Measurements from ENCODE around the gene HOXB9. TPM values are rescaled to one million over a fixed set of nuclear protein-coding genes. Genes with fewer than 3 reads are reported as not detected.
A peak's percentile ranks its signal among the peaks of the same experiment; 100 is the strongest.

HOXB9 gene
- total RNA-seq, 1 experiment from 2014 or later: not detected

DNA sequence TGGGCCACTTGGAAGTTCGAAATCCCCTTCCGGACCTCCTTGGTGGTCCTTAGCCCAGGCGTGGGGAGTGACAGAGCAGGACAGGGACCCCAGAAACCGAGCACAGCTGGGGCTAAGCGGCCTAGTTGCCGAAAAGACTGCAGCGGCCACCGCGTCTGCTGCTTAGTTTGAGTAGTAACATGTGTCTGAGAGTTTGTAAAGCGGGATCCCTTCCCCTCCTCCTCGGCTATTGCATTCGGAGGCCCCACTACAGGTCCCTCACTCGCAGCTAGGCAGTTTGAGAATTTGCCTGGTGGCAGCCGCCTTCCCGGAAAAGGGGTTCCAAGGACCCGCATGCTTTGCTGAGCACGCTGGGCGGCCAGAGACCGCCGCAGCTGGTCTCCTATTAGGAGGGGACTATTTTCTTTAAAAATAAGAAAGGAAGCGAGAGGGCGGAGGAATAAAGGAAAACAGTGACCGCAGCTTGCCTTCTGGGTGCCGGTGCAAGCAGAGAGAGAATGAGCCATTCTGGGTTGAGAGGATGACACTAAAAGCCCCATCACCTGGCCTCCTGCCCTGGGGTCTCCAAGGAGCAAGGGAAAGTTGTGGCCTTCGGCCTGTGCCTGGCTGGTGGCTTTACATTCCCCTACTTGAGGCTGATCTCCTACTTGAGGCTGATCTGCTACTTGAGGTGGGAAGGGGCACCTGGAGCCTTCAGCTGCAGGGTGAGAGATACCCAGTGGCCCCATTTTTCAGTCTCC is 31.4 kb downstream of the HOXB9 start:
- H2BK120ac ChIP-seq (ENCODE audit: low read depth, low read length, poor library complexity, severe bottlenecking): no peak overlapping the region
- H2AFZ ChIP-seq (ENCODE audit: low read length): no peak overlapping the region
- H3K18ac ChIP-seq (ENCODE audit: insufficient read length, low read depth, low read length): no peak overlapping the region
- Mint-ChIP-seq H3K27me3 (ENCODE audit: low read depth) (peaks cover 100% of the 10 kb centered on the region), H3K27ac (no peak overlapping the region), H3K4me3 (no peak overlapping the region), H3K4me1 (peaks cover 8 to 36% of the 10 kb centered on the region in 2 experiments), H3K36me3 (ENCODE audit: insufficient read depth in 1 of 3, low read depth in 3 of 3) (no peaks in the 10 kb centered on the region), H3K9me3 (peaks cover 4 to 21% of the 10 kb centered on the region in 2 experiments; a peak in 2 of 5 replicates)
- no peaks in the 10 kb centered on the region for H3K9me3 ChIP-seq (ENCODE audit: control insufficient read depth, low read depth, low read length)
- no peak overlapping the region for H2BK15ac ChIP-seq (ENCODE audit: low read depth, low read length)
- H3K23me2 ChIP-seq (ENCODE audit: insufficient read length, low read depth, low read length, poor library complexity, severe bottlenecking): no peaks in the 10 kb centered on the region
- TF ChIP-seq, protein P1, sequence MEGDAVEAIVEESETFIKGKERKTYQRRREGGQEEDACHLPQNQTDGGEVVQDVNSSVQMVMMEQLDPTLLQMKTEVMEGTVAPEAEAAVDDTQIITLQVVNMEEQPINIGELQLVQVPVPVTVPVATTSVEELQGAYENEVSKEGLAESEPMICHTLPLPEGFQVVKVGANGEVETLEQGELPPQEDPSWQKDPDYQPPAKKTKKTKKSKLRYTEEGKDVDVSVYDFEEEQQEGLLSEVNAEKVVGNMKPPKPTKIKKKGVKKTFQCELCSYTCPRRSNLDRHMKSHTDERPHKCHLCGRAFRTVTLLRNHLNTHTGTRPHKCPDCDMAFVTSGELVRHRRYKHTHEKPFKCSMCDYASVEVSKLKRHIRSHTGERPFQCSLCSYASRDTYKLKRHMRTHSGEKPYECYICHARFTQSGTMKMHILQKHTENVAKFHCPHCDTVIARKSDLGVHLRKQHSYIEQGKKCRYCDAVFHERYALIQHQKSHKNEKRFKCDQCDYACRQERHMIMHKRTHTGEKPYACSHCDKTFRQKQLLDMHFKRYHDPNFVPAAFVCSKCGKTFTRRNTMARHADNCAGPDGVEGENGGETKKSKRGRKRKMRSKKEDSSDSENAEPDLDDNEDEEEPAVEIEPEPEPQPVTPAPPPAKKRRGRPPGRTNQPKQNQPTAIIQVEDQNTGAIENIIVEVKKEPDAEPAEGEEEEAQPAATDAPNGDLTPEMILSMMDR (conservative IDR thresholded peaks at IDR 0.05): no peak
- H2BK5ac ChIP-seq (ENCODE audit: insufficient read length, low read length): no peak overlapping the region
- H3K27ac ChIP-seq (ENCODE audit: insufficient read length, low read depth, low read length): no peak overlapping the region
- no peaks in the 10 kb centered on the region for H4K20me1 ChIP-seq (ENCODE audit: control insufficient read depth, insufficient read depth, insufficient read length)
- peaks cover 99% of the 10 kb centered on the region for H3K27me3 ChIP-seq (ENCODE audit: insufficient read depth, low read length)
- no peak overlapping the region for H3K4ac ChIP-seq (ENCODE audit: low read depth, low read length)
- H3K4me1 ChIP-seq (ENCODE audit: insufficient read depth, low read length): no peaks in the 10 kb centered on the region
- no peak overlapping the region for H3T11ph ChIP-seq (ENCODE audit: low read length)
- no CpG with 5 or more reads among the region's 25 CpGs for WGBS (ENCODE audit: extremely low coverage, insufficient read length, low lambda C conversion rate)
- no peak overlapping the region for H3K14ac ChIP-seq (ENCODE audit: insufficient read depth, low read length)
- H4K91ac ChIP-seq (ENCODE audit: insufficient read length, low read depth, low read length): no peak overlapping the region
- no peaks in the 10 kb centered on the region for H3K79me1 ChIP-seq (ENCODE audit: insufficient read depth, low read depth, low read length, poor library complexity, severe bottlenecking)
- H2AK5ac ChIP-seq (ENCODE audit: insufficient read length, low read length): no peak overlapping the region
- no peak overlapping the region for H3K9ac ChIP-seq (ENCODE audit: extremely low read depth, insufficient read length, low read length)
- no peak overlapping the region for H4K5ac ChIP-seq (ENCODE audit: insufficient read length, low read depth, low read length)
- no peak overlapping the region for H3K56ac ChIP-seq (ENCODE audit: insufficient read length, low read depth, low read length)
- H3K4me2 ChIP-seq (ENCODE audit: insufficient read depth, insufficient read length, low read length): peak overlapping the region; percentile 33
- no peak overlapping the region for H2BK20ac ChIP-seq (ENCODE audit: low read depth, low read length, poor library complexity, severe bottlenecking)
- H3K79me2 ChIP-seq (ENCODE audit: insufficient read depth, low read length): no peaks in the 10 kb centered on the region
- no peak overlapping the region for H3K23ac ChIP-seq (ENCODE audit: insufficient read length, low read depth, low read length)
- no peak overlapping the region for H4K8ac ChIP-seq (replicated peaks; ENCODE audit: insufficient read length, low read depth, low read length)
- no peak overlapping the region for H2BK12ac ChIP-seq (ENCODE audit: insufficient read length, low read depth, low read length)
- DNase-seq: no peak

Data from H9 (cell line).